Gastroesophageal sphincter (tissue), 3 donors: ENCODE results near the gene PPP2R3C.
"Not testable (repeated sequence)": the region's sequence is repeated elsewhere in the genome, so short reads cannot be mapped to it uniquely, and the experiment has no call there.

Source experiments
- EP300 ChIP-seq: sonication (generic); formaldehyde crosslinking; IDR thresholded peaks from one replicate; pipeline ENCODE4 v1.6.1; 2017; ENCODE audit warnings: antibody characterized with exemption, mild to moderate bottlenecking
- POLR2A ChIP-seq, 2 donors: fragments of 450-650 bp; IDR thresholded peaks; one replicate each; pipeline ENCODE4 v1.6.1; 2017; ENCODE audit warnings: antibody characterized with exemption in 2 of 2, mild to moderate bottlenecking in 2 of 2, moderate library complexity in 1 of 2
- TF ChIP-seq, protein P1 (sequence below), 4 experiments: fragments of 200-600 bp in 2 of 4; fragments of 450-650 bp in 2 of 4; sonication (generic) in 1 of 4; IDR thresholded peaks; one replicate each; pipeline ENCODE4 v1.5.1; 2017 to 2019; ENCODE audit warnings: antibody characterized with exemption in 4 of 4, mild to moderate bottlenecking in 2 of 4, moderate library complexity in 2 of 4

DNA sequence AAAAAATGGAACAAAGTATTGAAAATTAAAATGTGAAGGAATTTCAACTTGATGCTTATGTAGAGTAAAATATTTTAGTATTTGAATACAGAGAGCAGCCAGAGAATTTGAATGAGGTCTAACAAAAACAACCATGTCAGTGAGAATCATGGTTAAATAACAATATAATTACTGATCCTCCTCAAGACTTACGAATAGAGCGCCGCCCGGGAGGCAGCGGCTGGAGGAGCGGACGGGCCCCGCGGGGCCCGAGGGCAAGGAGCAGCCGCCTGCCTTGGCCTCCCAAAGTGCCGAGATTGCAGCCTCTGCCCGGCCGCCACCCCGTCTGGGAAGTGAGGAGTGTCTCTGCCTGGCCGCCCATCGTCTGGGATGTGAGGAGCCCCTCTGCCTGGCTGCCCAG lies 83.5 kb downstream of the PPP2R3C start:
- TF ChIP-seq POLR2A (IDR thresholded peaks at IDR 0.05); EP300: not testable (repeated sequence)
- TF ChIP-seq, protein P1, sequence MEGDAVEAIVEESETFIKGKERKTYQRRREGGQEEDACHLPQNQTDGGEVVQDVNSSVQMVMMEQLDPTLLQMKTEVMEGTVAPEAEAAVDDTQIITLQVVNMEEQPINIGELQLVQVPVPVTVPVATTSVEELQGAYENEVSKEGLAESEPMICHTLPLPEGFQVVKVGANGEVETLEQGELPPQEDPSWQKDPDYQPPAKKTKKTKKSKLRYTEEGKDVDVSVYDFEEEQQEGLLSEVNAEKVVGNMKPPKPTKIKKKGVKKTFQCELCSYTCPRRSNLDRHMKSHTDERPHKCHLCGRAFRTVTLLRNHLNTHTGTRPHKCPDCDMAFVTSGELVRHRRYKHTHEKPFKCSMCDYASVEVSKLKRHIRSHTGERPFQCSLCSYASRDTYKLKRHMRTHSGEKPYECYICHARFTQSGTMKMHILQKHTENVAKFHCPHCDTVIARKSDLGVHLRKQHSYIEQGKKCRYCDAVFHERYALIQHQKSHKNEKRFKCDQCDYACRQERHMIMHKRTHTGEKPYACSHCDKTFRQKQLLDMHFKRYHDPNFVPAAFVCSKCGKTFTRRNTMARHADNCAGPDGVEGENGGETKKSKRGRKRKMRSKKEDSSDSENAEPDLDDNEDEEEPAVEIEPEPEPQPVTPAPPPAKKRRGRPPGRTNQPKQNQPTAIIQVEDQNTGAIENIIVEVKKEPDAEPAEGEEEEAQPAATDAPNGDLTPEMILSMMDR (IDR thresholded peaks at IDR 0.05) = not testable (repeated sequence)
